ENCODE results near the gene BBS4. TPM values are rescaled to one million over a fixed set of nuclear protein-coding genes. Genes with fewer than 3 reads are reported as not detected.
"Not testable (repeated sequence)": the region's sequence is repeated elsewhere in the genome, so short reads cannot be mapped to it uniquely, and the experiment has no call there.

Gene BBS4
- 10 to 100 TPM in 6 of 7 donors, 1 to 10 TPM in 1; 9.3 to 20.7 (median 16.6) TPM for total RNA-seq
- polyA plus RNA-seq, result 1 to 10 TPM; 7.5 to 9.4 (median 8.2) TPM
- long read RNA-seq, donor 1, partial matches to known transcripts, result 7 of 8 reads
- long read RNA-seq, donor 1, other reads (novel, unspliced or antisense), result 0 of 8 reads
- long read RNA-seq, donor 2, partial matches to known transcripts, result 0 of 3 reads
- long read RNA-seq, donor 2, other reads (novel, unspliced or antisense), result 0 of 3 reads

- H3K36me3 ChIP-seq, result no peaks in the 10 kb centered on the region
- H3K9me3 ChIP-seq, result peaks cover 0 to 3% (median 0%) of the 10 kb centered on the region in 8 donors
- peak within 1 kb of the TSS; percentile 59 to 78 (median 73) for H3K4me3 ChIP-seq
- peaks cover 7 to 29% (median 16%) of the 10 kb centered on the region in 6 donors for H3K4me1 ChIP-seq
- WGBS, 5 donors, result 0 to 1% (median 0%) methylated on average over 38 to 49 of the region's 49 CpGs
- H3K27ac ChIP-seq, result peak within 1 kb of the TSS; percentile 84 to 94 (median 89)
- H3K27me3 ChIP-seq (replicated peaks in 1 of 7), result no peaks in the 10 kb centered on the region
- TF ChIP-seq CTCF (IDR thresholded peaks at IDR 0.05 in 8 of 11, conservative IDR thresholded peaks at IDR 0.05 in 3 of 11) (no peak), POLR2AphosphoS5 (IDR thresholded peaks at IDR 0.05) (peak; percentile 92 to 95 (median 92)), POLR2A (IDR thresholded peaks at IDR 0.05) (peak in 1 of 3 donors; percentile 48)
- DNase-seq, result peak; percentile 96
- intact Hi-C loops (cut with DNase I; ENCODE audit: low total_unique reads), result no loop called here
Observed at GRCh38 chr15:72685925-72686794, at the start of gene BBS4, which contains the start of gene HIGD2B. Gene BBS4 (plus strand): TSS chr15:72686207. CDS start chr15:72686228, 21 bp downstream. Gene HIGD2B (minus strand): TSS chr15:72686182. CDS start chr15:72676374, 9,808 bp downstream.

- DNase-seq, result peak; percentile 86
- Histone ChIP-seq H3K4me3 (peak overlapping the region in 7 of 8 donors; percentile 25 to 61 (median 32)), H3K27ac (peak overlapping the region in 3 of 8 donors; percentile 47 to 59 (median 53))
- H3K27me3 ChIP-seq (replicated peaks in 1 of 7); intact Hi-C loops (cut with DNase I; ENCODE audit: low total_unique reads); H3K4me1 ChIP-seq; H3K36me3 ChIP-seq; H3K9me3 ChIP-seq: not testable (repeated sequence)
- peak; percentile 30 to 65 (median 56) for TF ChIP-seq POLR2AphosphoS5 (IDR thresholded peaks at IDR 0.05)
- 0 to 4% (median 3%) methylated on average over 12 to 27 of the region's 43 CpGs; no CpG with 5 or more reads in 2 of the 5 donors for WGBS, 5 donors
Observed at GRCh38 chr15:72636519-72637282, 49.3 kb upstream of the BBS4 start.

GRCh38 chr15:72639759-72640483 lies 46.1 kb upstream of the BBS4 start:
- H3K4me1 ChIP-seq; DNase-seq; H3K36me3 ChIP-seq; intact Hi-C loops (cut with DNase I; ENCODE audit: low total_unique reads); H3K9me3 ChIP-seq; H3K27ac ChIP-seq; H3K27me3 ChIP-seq (replicated peaks in 1 of 7); H3K4me3 ChIP-seq: not testable (repeated sequence)
- no CpG with 5 or more reads among the region's 26 CpGs for WGBS, 5 donors

GRCh38 chr15:72642271-72642670 lies 43.7 kb upstream of the BBS4 start:
- H3K36me3 ChIP-seq; DNase-seq; H3K4me3 ChIP-seq; H3K4me1 ChIP-seq; intact Hi-C loops (cut with DNase I; ENCODE audit: low total_unique reads); H3K9me3 ChIP-seq; H3K27me3 ChIP-seq (replicated peaks in 1 of 7); H3K27ac ChIP-seq: not testable (repeated sequence)
- WGBS, 5 donors, result no CpG with 5 or more reads among the region's 2 CpGs

- DNase-seq; intact Hi-C loops (cut with DNase I; ENCODE audit: low total_unique reads); H3K36me3 ChIP-seq; H3K4me1 ChIP-seq; H3K27ac ChIP-seq; H3K27me3 ChIP-seq (replicated peaks in 1 of 7); H3K4me3 ChIP-seq; H3K9me3 ChIP-seq: not testable (repeated sequence)
- WGBS, 5 donors, result 60 to 89% (median 81%) methylated on average over 3 to 8 of the region's 10 CpGs
Observed at GRCh38 chr15:72648631-72649253, 37.3 kb upstream of the BBS4 start.

- H3K4me1 ChIP-seq; H3K27ac ChIP-seq; H3K9me3 ChIP-seq; DNase-seq; H3K36me3 ChIP-seq; intact Hi-C loops (cut with DNase I; ENCODE audit: low total_unique reads); H3K4me3 ChIP-seq; H3K27me3 ChIP-seq (replicated peaks in 1 of 7): not testable (repeated sequence)
- no CpG with 5 or more reads among the region's 7 CpGs for WGBS, 5 donors
Observed at GRCh38 chr15:72654397-72654796, 31.6 kb upstream of the BBS4 start, which contains the start of gene GOLGA6B. Gene GOLGA6B (plus strand): TSS chr15:72654697. CDS start chr15:72654738, 41 bp downstream.

GRCh38 chr15:72656014-72656413 lies 30.0 kb upstream of the BBS4 start:
- H3K27me3 ChIP-seq (replicated peaks in 1 of 7); DNase-seq; H3K9me3 ChIP-seq; H3K27ac ChIP-seq; intact Hi-C loops (cut with DNase I; ENCODE audit: low total_unique reads); H3K4me1 ChIP-seq; H3K36me3 ChIP-seq; H3K4me3 ChIP-seq: not testable (repeated sequence)
- no CpG with 5 or more reads among the region's 3 CpGs for WGBS, 5 donors

- H3K9me3 ChIP-seq; H3K4me1 ChIP-seq; H3K27me3 ChIP-seq (replicated peaks in 1 of 7); DNase-seq; H3K4me3 ChIP-seq; H3K36me3 ChIP-seq; intact Hi-C loops (cut with DNase I; ENCODE audit: low total_unique reads); H3K27ac ChIP-seq: not testable (repeated sequence)
- 85 to 95% (median 87%) methylated on average over 6 to 8 of the region's 10 CpGs for WGBS, 5 donors
Observed at GRCh38 chr15:72661081-72661480, 24.9 kb upstream of the BBS4 start.
